Stimulated activated naive CD8-positive, alpha-beta T cell treated with anti-CD3 and anti-CD28 coated beads, Interleukin-15, amount 100 ng/mL, for 72 hours (primary cell): ENCODE data around the gene STK17A.
"Not testable (repeated sequence)": the region's sequence is repeated elsewhere in the genome, so short reads cannot be mapped to it uniquely, and the experiment has no call there.

Source experiments
- ATAC-seq: fragments of 150-1000 bp; cut with Tn5 transposase; 2 replicates; pipeline ENCODE4 v1.10.0; 2021; ENCODE audit warnings: mild to moderate bottlenecking, moderate library complexity
- DNase-seq, 2 donors: peaks; one replicate each; pipeline ENCODE4 v3.0.0; 2021 to 2022
- H3K27ac Mint-ChIP-seq, 2 donors: one replicate each; pipeline ENCODE4 v1.8.0; 2022; ENCODE audit warnings: mild to moderate bottlenecking in 2 of 2, mixed read lengths in 2 of 2, moderate library complexity in 2 of 2
- H3K27me3 Mint-ChIP-seq: one replicate; pipeline ENCODE4 v1.8.0; 2022; ENCODE audit warnings: mixed read lengths
- H3K4me1 Mint-ChIP-seq: one replicate; pipeline ENCODE4 v1.8.0; 2022; ENCODE audit warnings: mild to moderate bottlenecking, mixed read lengths
- H3K4me3 Mint-ChIP-seq, 2 donors: one replicate each; pipeline ENCODE4 v1.8.0; 2022; ENCODE audit warnings: mild to moderate bottlenecking in 2 of 2, mixed read lengths in 2 of 2, moderate library complexity in 1 of 2
- H3K9me3 Mint-ChIP-seq, 2 donors: one replicate each; pipeline ENCODE4 v1.8.0; 2022; ENCODE audit warnings: mixed read lengths in 2 of 2

Gene STK17A

DNA sequence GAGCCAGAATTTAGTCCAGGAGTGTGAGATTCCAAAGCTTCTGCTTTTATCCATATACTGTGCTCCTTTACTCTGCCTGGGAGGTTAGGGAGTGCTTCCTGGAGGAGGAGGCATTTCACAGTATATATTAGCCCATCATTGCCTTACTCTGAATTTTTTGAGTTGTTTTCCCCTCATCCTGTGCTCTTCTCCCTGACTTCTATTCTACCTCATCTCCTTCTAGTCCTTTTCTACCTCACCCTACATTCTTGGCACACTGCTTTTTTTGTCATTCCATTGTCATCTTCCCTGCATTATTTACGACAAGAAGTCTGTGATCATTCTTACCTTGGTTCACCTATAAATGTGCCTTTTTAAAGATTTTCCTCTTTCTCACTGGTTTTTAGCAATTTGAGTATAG, 21.3 kb downstream of the STK17A start:
- H3K27ac Mint-ChIP-seq = no peak overlapping the region
- H3K9me3 Mint-ChIP-seq = peaks cover 0 to 8% of the 10 kb centered on the region in 2 donors
- no peaks in the 10 kb centered on the region for H3K27me3 Mint-ChIP-seq
- ATAC-seq (no peak), DNase-seq (no peak)
- no peak overlapping the region for H3K4me3 Mint-ChIP-seq
- peaks cover 47% of the 10 kb centered on the region for H3K4me1 Mint-ChIP-seq

DNA sequence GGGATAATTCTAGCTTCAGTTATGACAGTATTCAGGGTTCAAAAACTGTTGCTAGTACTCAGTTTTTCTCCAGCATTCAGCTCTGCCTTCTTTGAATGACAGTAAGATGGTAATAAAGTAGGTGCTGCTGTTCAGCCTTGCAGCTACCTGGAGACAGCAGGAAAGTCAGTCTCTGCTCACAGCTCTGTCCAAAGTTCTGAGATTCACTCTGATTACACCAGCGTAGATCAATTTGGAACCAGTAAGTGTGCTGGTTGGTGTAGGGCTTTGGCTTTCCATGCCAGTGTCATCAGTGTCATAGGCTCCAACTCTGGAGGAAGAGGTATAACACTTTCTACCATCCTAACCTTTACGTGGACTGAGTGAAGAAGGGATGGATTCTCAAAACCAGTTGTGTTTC, 26.2 kb downstream of the STK17A start:
- Mint-ChIP-seq H3K4me1 (peaks cover 77% of the 10 kb centered on the region), H3K9me3 (peaks cover 0 to 8% of the 10 kb centered on the region in 2 donors)

DNA sequence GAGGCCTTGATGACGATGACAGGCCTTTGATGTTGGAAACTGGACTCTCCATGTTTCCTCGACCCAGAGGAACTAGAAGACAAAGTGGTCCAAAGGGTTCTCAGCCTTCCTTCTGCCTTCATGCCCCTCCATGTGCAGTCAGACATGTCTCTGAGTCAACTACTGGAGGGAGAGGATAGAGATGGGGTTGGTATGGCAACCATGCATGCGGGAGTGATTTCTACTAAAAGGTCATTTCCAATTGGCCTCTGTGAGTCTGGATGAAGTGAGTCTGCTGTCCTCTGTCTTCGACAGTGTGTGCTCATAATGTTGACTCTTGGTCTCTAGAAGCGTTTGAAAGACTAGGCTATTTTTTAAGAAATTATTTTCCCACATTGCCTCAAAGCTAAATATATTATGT, 29.2 kb downstream of the STK17A start:
- Mint-ChIP-seq H3K4me1 (peaks cover 57% of the 10 kb centered on the region), H3K9me3 (no peaks in the 10 kb centered on the region), H3K4me3 (peak overlapping the region; percentile 42 to 56), H3K27me3 (no peaks in the 10 kb centered on the region), H3K27ac (peak overlapping the region in 1 of 2 donors; percentile 49)
- ATAC-seq = peak; percentile 13
- DNase-seq = no peak

More for the DNA sequence above, 26.2 kb downstream of the STK17A start:
- no peak for ATAC-seq
- Mint-ChIP-seq H3K4me3 (no peak overlapping the region), H3K27ac (no peak overlapping the region), H3K27me3 (no peaks in the 10 kb centered on the region)
- no peak for DNase-seq

DNA sequence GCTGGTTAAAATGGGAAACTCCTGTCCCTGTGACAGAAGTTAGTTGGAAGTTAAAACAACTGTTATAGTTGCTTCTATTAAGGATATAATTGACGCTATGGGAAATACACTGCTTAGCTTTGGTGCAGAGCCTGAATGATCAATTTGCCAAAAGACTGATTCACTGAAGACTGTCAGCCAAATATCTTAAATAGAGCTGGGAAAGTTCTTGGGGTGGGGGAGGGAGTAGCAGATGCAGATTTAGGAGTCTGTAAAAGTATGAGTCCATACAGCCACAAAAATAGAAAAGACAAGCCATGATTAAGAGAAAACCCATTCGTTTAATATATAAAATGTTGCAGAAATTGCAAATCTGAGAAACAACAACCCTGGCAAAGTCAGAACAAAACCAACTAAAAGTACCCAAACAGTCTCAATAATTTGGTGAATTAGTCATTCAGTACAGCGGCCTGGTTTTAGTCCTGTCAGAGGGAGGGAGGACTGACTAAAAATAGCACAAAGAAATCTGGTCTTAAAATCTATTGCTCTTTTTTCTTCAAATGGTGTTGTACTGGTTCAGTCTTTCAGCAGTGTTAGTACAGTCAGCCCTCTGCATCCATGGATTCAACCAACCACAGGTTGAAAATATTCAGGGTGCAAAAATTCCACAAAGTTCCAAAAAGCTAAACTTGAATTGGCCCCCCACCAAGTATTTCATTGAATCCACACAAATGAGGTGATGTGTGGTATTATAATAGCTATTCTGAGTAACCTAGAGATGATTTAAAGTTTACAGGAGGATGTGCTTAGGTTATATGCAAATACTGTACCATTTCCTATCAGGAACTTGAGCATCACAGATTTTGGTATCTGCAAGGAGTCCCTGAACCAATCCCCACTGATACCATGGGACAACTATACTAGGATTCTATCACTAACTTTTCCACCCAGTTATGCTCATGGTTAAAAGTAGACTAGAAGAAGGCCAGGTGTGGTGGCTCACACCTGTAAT, 30.0 kb downstream of the STK17A start:
- peak overlapping the region; percentile 53 for H3K4me3 Mint-ChIP-seq
- H3K9me3 Mint-ChIP-seq = no peaks in the 10 kb centered on the region
- DNase-seq (peak; percentile 42 to 43), ATAC-seq (peak; percentile 93)
- H3K27ac Mint-ChIP-seq = peak overlapping the region; percentile 91 to 94
- no peaks in the 10 kb centered on the region for H3K27me3 Mint-ChIP-seq
- H3K4me1 Mint-ChIP-seq = peaks cover 57% of the 10 kb centered on the region

DNA sequence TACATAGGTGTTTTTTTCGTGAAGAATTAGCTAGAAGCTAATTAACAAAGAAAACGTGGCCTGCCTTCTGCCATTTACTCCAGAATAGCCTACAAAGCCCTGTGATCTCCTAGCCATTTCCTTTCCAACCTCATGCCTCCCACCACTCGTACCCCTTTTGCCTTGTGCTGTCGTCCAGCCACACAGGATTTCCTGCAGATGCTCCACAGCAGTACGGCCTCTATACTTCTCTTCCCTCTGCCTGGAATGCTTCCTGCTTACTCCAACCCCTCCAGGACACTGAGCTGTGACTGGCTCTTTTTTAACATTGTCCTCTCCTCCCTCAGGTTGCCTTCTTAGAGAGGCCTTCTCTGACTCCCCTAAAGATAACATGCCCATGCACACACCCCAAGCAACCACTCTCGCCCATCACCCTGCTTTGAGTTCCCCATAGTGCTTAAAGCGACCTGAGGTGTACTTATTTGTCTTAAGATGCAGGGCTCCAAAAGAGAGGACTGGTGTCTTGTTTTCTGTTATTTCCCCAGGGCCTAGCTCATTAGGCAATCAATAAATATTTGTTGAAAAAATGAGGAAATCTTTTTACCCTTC, 32.7 kb downstream of the STK17A start:
- peaks cover 35% of the 10 kb centered on the region for H3K4me1 Mint-ChIP-seq
- no peaks in the 10 kb centered on the region for H3K9me3 Mint-ChIP-seq

DNA sequence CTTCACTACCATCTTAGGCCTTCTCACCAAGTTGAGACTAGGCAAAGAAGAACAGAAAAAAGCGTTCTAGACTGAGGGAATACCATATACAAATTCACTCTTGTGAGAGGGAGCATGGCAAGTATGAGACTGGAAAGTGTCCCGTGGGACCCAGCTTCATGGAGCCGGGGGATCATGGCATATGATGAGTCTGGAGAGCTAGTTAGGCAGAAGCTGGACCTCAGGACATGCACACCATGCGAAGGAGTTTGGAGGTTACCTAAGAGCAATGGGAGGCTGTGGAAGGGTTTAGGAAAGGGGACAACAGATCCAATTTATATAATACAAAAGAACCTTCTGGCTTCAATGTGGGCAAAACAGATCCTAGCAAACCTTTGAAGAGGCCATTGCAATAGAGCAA, 34.1 kb downstream of the STK17A start:
- peaks cover 23% of the 10 kb centered on the region for H3K4me1 Mint-ChIP-seq
- H3K9me3 Mint-ChIP-seq = no peaks in the 10 kb centered on the region
- no peak for ATAC-seq

More for the DNA sequence above, 32.7 kb downstream of the STK17A start:
- Mint-ChIP-seq H3K27me3 (no peaks in the 10 kb centered on the region), H3K27ac (peak overlapping the region in 1 of 2 donors; percentile 93), H3K4me3 (peak overlapping the region; percentile 25 to 34)
- DNase-seq (no peak), ATAC-seq (no peak)

DNA sequence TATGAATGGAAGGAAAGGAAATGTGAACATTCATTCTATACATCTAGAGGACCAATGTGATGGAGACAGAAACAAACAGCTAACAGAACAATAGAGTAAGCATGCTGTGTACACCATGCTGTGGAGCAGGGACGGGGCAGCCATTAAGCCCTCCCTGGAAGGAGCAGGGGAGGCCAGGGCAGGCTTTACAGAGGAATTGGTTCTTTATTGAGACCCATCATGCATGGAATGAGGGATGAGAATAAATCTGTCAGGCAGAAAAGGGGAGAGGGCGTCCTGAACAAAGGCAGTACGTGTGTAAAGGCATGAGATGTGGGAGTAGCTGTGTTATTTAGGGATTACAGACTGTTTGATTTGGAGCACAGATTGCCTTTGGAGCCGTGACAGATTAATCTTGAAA, 35.2 kb downstream of the STK17A start:
- Mint-ChIP-seq H3K4me1 (peaks cover 12% of the 10 kb centered on the region), H3K27ac (no peak overlapping the region), H3K9me3 (no peaks in the 10 kb centered on the region), H3K4me3 (no peak overlapping the region), H3K27me3 (no peaks in the 10 kb centered on the region)
- ATAC-seq = no peak
- DNase-seq = no peak

More for the DNA sequence above, 34.1 kb downstream of the STK17A start:
- Mint-ChIP-seq H3K4me3 (no peak overlapping the region), H3K27ac (no peak overlapping the region), H3K27me3 (no peaks in the 10 kb centered on the region)
- DNase-seq = no peak

DNA sequence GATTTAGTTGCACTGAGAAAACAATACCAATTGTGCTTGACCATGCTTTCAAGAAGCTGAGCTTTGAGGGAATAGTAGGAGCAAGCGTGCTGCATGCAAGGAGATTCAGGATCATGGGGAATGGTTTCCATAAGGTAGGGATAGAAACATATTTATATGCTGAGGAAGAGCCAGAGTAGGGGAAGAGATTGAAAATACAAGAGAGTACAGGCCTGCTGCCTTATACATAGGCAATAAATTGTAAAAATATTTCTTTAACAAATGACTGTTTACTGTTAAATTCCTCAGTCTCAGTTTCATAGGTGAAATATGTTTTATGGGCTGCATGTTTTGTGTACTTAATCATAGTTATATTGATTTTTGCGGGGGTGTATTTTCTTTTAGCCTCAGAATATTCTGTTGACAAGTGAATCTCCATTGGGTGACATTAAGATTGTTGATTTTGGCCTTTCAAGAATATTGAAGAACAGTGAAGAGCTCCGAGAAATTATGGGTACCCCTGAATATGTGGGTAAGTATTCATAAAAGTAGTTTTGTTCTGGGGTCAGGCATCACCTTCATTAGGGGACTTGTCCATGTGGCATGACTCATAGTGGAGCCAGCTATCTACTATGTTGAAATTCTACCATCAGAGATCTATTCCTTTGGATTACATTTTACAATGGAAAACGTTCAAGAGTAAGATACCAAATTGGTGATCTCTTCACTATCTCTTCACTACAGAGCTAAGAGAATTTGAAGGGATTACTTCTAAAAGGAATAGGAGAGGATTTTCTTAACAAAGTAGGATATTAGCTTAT, 36.5 kb downstream of the STK17A start:
- Mint-ChIP-seq H3K27me3 (no peaks in the 10 kb centered on the region), H3K4me3 (no peak overlapping the region), H3K27ac (no peak overlapping the region), H3K4me1 (peaks cover 5% of the 10 kb centered on the region), H3K9me3 (no peaks in the 10 kb centered on the region)
- ATAC-seq (no peak), DNase-seq (no peak)

DNA sequence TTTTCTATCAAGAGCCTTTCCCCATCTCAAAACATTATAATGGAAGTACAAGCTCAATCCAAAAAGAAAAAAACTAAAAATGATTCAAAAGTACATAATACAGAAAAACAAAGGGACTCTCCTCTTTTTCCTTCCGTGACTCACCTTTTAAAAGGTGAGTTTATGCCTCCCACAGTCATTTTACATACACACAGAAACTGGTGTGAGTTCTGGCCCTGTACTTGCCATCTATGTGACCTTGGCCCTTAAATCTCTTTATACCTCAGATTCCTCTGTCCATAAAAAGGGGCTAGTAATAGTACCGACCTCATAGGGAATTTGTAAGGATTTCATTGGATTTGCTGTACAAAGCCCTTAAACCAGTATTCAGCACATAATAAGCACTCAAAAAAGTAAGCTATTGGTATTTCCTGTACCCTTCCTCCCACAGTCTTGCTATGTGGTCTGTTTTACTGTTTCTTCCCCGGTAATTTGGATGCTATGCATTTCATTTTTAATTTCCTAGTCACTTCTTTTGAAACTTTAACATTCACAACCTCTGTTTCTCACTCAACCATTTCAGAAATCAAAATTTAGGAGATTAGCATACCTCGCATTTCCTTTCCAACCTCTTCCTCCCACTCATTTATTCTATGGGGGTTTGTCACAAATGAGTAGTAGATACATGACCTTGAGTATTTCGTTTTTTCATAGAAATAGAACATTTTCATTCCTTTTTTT, 39.0 kb downstream of the STK17A start:
- DNase-seq (no peak), ATAC-seq (peak; percentile 59)
- Mint-ChIP-seq H3K27ac (peak overlapping the region; percentile 51 to 83), H3K4me1 (peaks cover 29% of the 10 kb centered on the region), H3K4me3 (peak overlapping the region; percentile 52 to 61), H3K9me3 (no peaks in the 10 kb centered on the region), H3K27me3 (no peaks in the 10 kb centered on the region)

DNA sequence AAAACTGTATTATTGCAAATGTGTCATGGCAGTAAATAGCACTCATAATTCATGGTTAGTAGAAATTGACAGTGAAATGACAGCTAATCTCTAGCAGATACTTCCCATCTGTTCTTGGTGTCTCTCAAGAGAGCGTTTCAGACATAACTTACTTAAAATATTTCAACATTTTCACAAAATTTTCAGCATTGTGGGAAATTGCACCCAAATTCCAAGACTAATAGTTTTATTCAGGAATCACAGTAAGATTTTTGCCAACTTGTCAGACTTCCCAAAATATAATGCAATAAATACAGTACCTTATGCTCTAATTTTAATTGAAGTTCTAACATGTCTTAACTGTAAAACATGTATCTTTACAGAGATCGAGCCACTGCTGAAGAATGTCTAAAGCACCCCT, 41.2 kb downstream of the STK17A start:
- no peak overlapping the region for H3K27ac Mint-ChIP-seq
- no peak for DNase-seq
- H3K27me3 Mint-ChIP-seq = no peaks in the 10 kb centered on the region
- H3K4me1 Mint-ChIP-seq = peaks cover 52% of the 10 kb centered on the region
- ATAC-seq = no peak
- H3K4me3 Mint-ChIP-seq = peak overlapping the region in 1 of 2 donors; percentile 43
- no peaks in the 10 kb centered on the region for H3K9me3 Mint-ChIP-seq

DNA sequence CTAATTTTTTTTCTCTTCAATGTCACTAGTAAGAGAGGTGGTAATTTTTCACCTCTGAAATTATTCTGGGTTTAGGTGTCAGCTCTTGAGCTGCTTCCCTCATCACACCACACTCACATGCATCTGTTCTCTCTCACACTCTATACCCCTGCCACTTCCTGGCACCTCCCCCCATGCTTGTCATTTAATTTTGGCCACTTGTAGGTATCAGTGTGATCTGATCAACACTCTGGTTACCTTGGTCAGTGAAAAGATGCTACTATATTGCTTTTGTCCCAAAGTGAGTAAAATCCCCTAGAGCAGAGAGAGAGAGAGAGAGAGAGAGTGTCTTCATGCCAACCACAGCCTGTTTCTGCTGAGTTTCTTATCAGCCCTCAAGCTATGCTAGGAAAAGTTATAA, 42.5 kb downstream of the STK17A start:
- peaks cover 62% of the 10 kb centered on the region for H3K4me1 Mint-ChIP-seq
- ATAC-seq = peak; percentile 98
- peak; percentile 47 to 82 for DNase-seq
- no peaks in the 10 kb centered on the region for H3K9me3 Mint-ChIP-seq
- peak overlapping the region; percentile 40 to 52 for H3K4me3 Mint-ChIP-seq
- peak overlapping the region; percentile 28 to 76 for H3K27ac Mint-ChIP-seq
- no peaks in the 10 kb centered on the region for H3K27me3 Mint-ChIP-seq

DNA sequence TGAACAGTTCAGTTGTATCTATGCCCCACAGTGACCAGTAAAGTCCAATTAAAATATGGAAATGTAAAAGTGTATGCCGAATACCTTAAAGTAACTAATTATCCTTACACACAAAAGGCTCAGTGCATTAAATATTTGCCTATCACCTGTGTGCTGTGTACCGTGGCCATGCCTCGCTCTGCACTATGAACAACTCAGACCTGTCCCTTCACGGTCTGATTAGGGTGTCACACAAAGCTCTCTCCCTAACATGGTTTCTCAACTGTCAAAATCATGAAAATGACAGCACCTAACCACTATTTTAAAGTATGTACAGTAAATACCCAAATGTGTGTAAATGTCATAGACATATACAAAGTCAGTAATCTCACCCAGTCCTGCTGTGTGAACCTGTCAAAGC, 43.1 kb downstream of the STK17A start:
- H3K27me3 Mint-ChIP-seq = no peaks in the 10 kb centered on the region
- DNase-seq = no peak
- H3K9me3 Mint-ChIP-seq = no peaks in the 10 kb centered on the region
- H3K4me3 Mint-ChIP-seq = peak overlapping the region; percentile 1 to 2
- ATAC-seq = peak; percentile 20
- H3K27ac Mint-ChIP-seq = no peak overlapping the region
- peaks cover 67% of the 10 kb centered on the region for H3K4me1 Mint-ChIP-seq

DNA sequence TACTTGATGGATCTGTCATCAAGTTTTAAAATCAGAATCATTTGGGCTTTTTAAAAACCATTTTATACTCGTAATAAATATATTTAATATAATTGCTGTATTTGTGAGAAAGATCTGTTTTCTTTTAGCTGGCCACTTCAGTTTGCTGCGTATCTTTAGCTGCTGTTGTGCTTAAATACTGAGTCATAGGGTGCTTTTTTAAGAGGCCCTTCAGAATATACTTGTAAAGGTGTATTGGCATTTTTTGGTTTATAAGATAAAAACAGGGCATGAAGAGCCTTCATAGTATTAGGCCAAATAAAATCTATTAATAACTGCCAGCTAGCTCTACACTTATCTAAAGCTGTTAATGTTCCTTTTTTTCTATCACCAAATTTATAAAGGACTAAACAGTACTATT, 43.8 kb downstream of the STK17A start:
- Mint-ChIP-seq H3K4me1 (peaks cover 74% of the 10 kb centered on the region), H3K27ac (no peak overlapping the region), H3K27me3 (no peaks in the 10 kb centered on the region), H3K9me3 (no peaks in the 10 kb centered on the region), H3K4me3 (no peak overlapping the region)
- DNase-seq = no peak
- ATAC-seq = no peak

DNA sequence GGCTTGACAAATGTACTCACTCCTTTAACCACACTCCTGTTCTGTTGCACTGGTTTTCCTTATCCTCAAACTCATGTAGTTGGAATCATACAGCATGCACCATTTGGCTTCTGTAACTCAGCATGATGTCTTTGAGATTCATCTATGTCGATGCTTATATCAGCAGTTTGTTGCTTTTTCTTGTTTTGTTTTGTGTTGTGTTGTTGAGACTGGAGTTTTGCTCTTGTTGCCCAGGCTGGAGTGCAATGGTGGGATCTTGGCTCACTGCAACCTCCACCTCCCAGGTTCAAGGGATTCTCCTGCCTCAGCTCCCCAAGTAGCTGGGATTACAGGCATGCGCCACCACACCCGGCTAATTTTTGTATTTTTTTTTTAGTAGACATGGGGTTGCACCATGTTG, 44.9 kb downstream of the STK17A start:
- H3K9me3 Mint-ChIP-seq, H3K27me3 Mint-ChIP-seq, ATAC-seq, H3K4me3 Mint-ChIP-seq, DNase-seq: not testable (repeated sequence)
- H3K27ac Mint-ChIP-seq = peak overlapping the region in 1 of 2 donors; percentile 20
- H3K4me1 Mint-ChIP-seq = peaks cover 85% of the 10 kb centered on the region

DNA sequence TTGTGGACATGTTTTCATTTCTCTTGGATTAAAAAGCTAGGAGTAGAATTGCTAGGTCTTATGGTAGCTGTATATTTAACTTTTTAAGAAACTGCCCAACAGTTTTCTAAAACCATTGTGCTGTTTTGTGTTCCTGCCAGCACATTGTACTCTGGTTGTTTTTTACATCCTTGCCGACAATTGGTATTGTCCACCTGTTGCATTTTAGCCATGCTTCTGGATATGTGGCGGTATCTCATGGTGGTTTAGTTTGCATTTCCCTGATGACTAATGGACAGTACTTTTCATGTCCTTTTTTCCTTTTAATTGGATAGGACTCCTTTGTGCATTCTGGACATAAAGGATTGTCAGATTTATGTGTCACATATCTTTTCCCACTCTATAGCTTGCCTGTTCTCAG, 45.5 kb downstream of the STK17A start:
- no peak for DNase-seq
- Mint-ChIP-seq H3K4me3 (no peak overlapping the region), H3K4me1 (peaks cover 91% of the 10 kb centered on the region), H3K27me3 (no peaks in the 10 kb centered on the region), H3K27ac (peak overlapping the region in 1 of 2 donors; percentile 20), H3K9me3 (no peaks in the 10 kb centered on the region)
- no peak for ATAC-seq
